Smooth muscle cell (in vitro differentiated cells): Measurements from ENCODE around the gene TTC3. TPM values are rescaled to one million over a fixed set of nuclear protein-coding genes. Genes with fewer than 3 reads are reported as not detected.

ENCODE experiments used
- DNase-seq: peaks from one replicate; lab custom pipeline; 2025; ENCODE audit not compliant: unreplicated experiment; lab: John Stamatoyannopoulos, UW
- H2AFZ ChIP-seq: fragments of 200-600 bp; sonication (generic); 2 replicates; pipeline ENCODE4 v1.6.0; 2016; ENCODE audit warnings: antibody characterized with exemption, low read depth, mild to moderate bottlenecking
- H3F3A ChIP-seq: fragments of 200-600 bp; sonication (generic); 2 replicates; pipeline ENCODE4 v1.6.0; 2017; ENCODE audit warnings: antibody characterized with exemption, low read depth
- H3K27ac ChIP-seq: fragments of 200-600 bp; sonication (generic); 2 replicates; pipeline ENCODE4 v1.5.1; 2016; ENCODE audit warnings: low read depth, mild to moderate bottlenecking
- H3K27me3 ChIP-seq: fragments of 200-600 bp; sonication (generic); 2 replicates; pipeline ENCODE4 v1.6.1; 2016; ENCODE audit warnings: low read depth, mild to moderate bottlenecking
- H3K36me3 ChIP-seq: fragments of 200-600 bp; sonication (generic); 2 replicates; pipeline ENCODE4 v1.5.1; 2016; ENCODE audit warnings: low read depth
- H3K4me1 ChIP-seq: fragments of 200-600 bp; sonication (generic); 2 replicates; pipeline ENCODE4 v1.5.1; 2016; ENCODE audit warnings: low read depth
- H3K4me2 ChIP-seq: fragments of 200-600 bp; sonication (generic); 2 replicates; pipeline ENCODE4 v1.6.0; 2016; ENCODE audit warnings: mild to moderate bottlenecking
- H3K4me3 ChIP-seq: fragments of 200-600 bp; sonication (generic); 2 replicates; pipeline ENCODE4 v1.5.1; 2016; ENCODE audit warnings: mild to moderate bottlenecking
- H3K79me2 ChIP-seq: fragments of 200-600 bp; sonication (generic); 2 replicates; pipeline ENCODE4 v1.6.0; 2016; ENCODE audit warnings: low read depth, mild to moderate bottlenecking
- H3K9ac ChIP-seq: fragments of 200-600 bp; sonication (generic); 2 replicates; pipeline ENCODE4 v1.6.0; 2016; ENCODE audit warnings: low read depth
- H3K9me3 ChIP-seq: fragments of 200-600 bp; sonication (generic); replicated peaks from 2 replicates; pipeline ENCODE4 v1.5.1; 2016; ENCODE audit warnings: low read depth
- H4K20me1 ChIP-seq: fragments of 200-600 bp; sonication (generic); 2 replicates; pipeline ENCODE4 v1.6.0; 2016; ENCODE audit warnings: low read depth
- CTCF ChIP-seq: fragments of 200-600 bp; sonication (generic); IDR thresholded peaks from 2 replicates; pipeline ENCODE4 v1.5.1; 2017; ENCODE audit warnings: borderline replicate concordance, mild to moderate bottlenecking, antibody characterized with exemption; ENCODE audit not compliant: insufficient read depth, poor library complexity, severe bottlenecking
- WGBS: methylation state at CpG from one replicate; pipeline ENCODE4 v1.1.7; 2016; ENCODE audit warnings: low lambda C conversion rate; 5-methylcytosine and 5-hydroxymethylcytosine counted together
- polyA plus RNA-seq: library from polyadenylated mRNA; unstranded; fragments of >200 nt; fragmentation: Nextera tagmentation; extraction: Ambion mirVana; gene quantifications from 2 replicates; pipeline ENCODE4 v1.2.1, GENCODE V29; 2016
- total RNA-seq: library from RNA; depleted of rRNA; stranded (reverse); fragments of >200 nt; gene quantifications from 2 replicates; pipeline ENCODE4 v1.2.3, GENCODE V29; 2014

TTC3 gene
- total and polyA plus RNA-seq, 2 experiments from 2014 or later, result 193 to 224 TPM

DNA sequence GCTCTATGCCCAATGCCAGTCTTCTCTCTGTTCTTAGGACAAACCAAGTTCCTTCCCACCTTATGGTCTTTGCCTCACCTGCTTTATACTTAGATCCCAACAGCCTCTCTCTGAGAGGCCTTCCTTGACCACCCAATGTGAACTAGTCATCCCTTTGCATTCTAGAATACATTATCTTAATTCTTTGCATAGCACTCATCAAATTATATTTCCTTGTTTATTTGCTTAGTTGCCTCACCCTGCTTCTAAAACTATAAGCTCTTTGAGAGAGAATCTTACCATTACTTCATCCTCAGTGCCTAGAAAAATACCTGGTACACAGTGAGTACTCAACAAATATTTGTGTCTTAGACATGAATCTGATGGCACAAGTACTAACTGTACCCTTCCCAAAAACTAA lies 8.2 kb upstream of the TTC3 start:
- no peaks in the 10 kb centered on the region for H3K9me3 ChIP-seq
- H3K4me3 ChIP-seq, result no peak overlapping the region
- H3K79me2 ChIP-seq, result peaks cover under 1% of the 10 kb centered on the region
- H3K4me2 ChIP-seq, result no peak overlapping the region
- H3K9ac ChIP-seq, result no peak overlapping the region
- no peak for DNase-seq
- H3K27me3 ChIP-seq, result no peaks in the 10 kb centered on the region
- peaks cover 10% of the 10 kb centered on the region for H3F3A ChIP-seq
- no peak for TF ChIP-seq CTCF
- H4K20me1 ChIP-seq, result no peaks in the 10 kb centered on the region
- no peak overlapping the region for H2AFZ ChIP-seq
- no peaks in the 10 kb centered on the region for H3K36me3 ChIP-seq
- H3K27ac ChIP-seq, result no peak overlapping the region
- peaks cover 13% of the 10 kb centered on the region for H3K4me1 ChIP-seq

GRCh38 chr21:37065561-37066177 lies 7.4 kb upstream of the TTC3 start:
- no peak for TF ChIP-seq CTCF
- no peaks in the 10 kb centered on the region for H4K20me1 ChIP-seq
- no peaks in the 10 kb centered on the region for H3K9me3 ChIP-seq
- no peak overlapping the region for H3K9ac ChIP-seq
- DNase-seq, result no peak
- H2AFZ ChIP-seq, result no peak overlapping the region
- peaks cover 7% of the 10 kb centered on the region for H3F3A ChIP-seq
- H3K4me1 ChIP-seq, result peaks cover 8% of the 10 kb centered on the region
- no peak overlapping the region for H3K4me2 ChIP-seq
- WGBS, result 92% methylated on average over 9 of the region's 9 CpGs
- H3K27ac ChIP-seq, result no peak overlapping the region
- H3K4me3 ChIP-seq, result no peak overlapping the region
- H3K79me2 ChIP-seq, result peaks cover 7% of the 10 kb centered on the region
- H3K27me3 ChIP-seq, result no peaks in the 10 kb centered on the region
- H3K36me3 ChIP-seq, result no peaks in the 10 kb centered on the region

DNA sequence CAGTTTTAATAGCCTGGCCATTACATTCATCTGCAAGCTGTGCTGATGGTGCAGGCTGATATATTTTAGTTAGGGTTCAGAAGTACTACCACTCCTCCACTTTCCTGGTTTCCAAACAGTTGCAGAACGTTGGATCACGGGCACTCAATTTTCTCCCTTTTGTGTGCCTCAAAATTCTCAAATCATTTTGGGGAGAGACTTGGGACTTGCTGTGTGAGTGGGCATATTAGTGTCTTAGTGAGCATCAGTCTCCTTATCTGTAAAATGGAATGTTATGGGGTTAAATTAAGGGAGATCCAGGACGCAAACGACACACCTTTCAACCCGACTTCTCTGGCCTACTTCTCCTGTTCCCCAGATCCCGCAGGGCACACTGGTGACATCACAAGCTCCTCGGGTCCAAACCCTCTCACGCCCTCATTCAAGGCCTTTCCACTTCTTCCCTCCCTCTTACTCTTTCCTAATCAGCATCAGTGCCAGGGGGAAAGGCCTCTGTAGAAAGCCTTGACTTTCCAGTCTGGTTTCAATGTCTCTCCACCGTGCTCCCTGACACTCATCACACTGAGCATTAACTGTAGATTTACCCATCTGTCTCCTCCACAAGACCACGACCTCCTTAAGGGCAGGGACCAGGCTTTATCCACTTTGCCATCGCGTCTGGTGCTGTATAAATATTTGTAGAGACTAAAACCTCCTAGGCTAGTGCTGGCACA lies 1.3 kb upstream of the TTC3 start:
- no peak for TF ChIP-seq CTCF
- Histone ChIP-seq H3K4me3 (peak overlapping the region; percentile 68), H3K79me2 (peaks cover 49% of the 10 kb centered on the region), H3K9me3 (no peaks in the 10 kb centered on the region), H4K20me1 (peaks cover 30% of the 10 kb centered on the region), H2AFZ (peak overlapping the region; percentile 60), H3F3A (no peaks in the 10 kb centered on the region), H3K27me3 (no peaks in the 10 kb centered on the region), H3K9ac (peak overlapping the region; percentile 96), H3K4me2 (peak overlapping the region; percentile 86), H3K27ac (peak overlapping the region; percentile 96), H3K4me1 (peaks cover 17% of the 10 kb centered on the region), H3K36me3 (no peaks in the 10 kb centered on the region)
- DNase-seq, result no peak
- 45% methylated on average over 12 of the region's 12 CpGs for WGBS
